GM18511 (cell line): ENCODE measurements around the gene KRT10.
"Not testable (repeated sequence)": the region's sequence is repeated elsewhere in the genome, so short reads cannot be mapped to it uniquely, and the experiment has no call there.

ENCODE experiments used
- ATAC-seq: cut with Tn5 transposase; IDR thresholded peaks from one replicate; pipeline ENCODE4 v1.9.1; 2021; ENCODE audit warnings: mild to moderate bottlenecking, moderate library complexity; ENCODE audit not compliant: unreplicated experiment

Gene KRT10

DNA sequence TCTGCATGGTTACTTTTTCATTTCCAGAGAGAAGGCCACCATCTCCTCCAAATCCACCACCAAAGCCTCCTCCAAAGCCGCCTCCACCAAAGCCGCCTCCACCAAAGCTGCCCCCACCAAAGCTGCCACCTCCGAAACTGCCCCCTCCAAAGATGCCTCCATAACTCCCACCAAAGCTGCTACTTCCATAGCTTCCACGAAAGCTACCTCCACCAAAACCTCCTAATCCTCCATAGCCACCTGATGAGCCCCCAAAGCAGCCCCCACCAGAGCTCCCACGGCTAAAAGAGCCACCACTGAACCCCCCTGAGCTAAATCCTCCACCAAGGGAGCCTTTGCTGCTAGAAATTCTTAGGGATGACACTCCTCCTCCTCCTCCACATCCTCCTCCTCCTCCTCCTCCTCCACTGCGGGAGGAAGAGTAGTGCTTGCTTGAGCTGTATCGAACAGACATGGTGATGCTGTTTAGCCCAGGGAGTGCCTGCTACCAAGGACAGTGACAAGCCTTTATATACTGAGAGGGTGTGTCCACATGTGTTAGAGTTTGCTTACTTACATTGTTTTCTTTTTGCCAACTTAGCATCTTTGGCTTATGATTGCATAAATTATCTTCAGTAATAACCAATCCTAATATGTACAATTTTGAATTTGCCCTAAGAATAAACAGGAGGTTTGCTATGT is at the start of gene KRT10:
TSS of gene KRT10 (minus strand) at position 483 of the 681 bp plus-strand sequence. CDS start at position 454, 29 bp downstream.
- no peak for ATAC-seq

GRCh38 chr17:40871316-40871715 is 48.9 kb upstream of the KRT10 start:
- ATAC-seq = no peak

DNA sequence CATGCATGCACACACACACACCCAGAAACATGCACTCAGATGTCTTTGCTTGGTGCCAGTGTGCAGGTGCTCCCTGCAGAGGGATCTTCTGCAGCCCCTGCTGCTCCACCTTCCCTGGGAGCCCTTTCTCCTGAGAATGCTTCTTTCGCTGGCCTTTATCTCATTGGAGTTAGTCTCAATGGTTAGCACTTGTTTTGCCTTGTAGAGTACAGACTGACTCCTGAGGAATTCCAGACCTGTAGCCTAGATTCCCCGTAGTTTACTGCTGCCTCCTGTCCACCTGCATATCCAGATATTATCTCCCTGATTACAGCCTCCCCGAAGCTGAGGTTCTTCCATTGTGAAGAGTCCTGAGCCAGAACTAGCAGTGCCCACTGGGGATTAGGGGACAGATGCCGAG is 47.7 kb upstream of the KRT10 start:
- ATAC-seq = no peak

DNA sequence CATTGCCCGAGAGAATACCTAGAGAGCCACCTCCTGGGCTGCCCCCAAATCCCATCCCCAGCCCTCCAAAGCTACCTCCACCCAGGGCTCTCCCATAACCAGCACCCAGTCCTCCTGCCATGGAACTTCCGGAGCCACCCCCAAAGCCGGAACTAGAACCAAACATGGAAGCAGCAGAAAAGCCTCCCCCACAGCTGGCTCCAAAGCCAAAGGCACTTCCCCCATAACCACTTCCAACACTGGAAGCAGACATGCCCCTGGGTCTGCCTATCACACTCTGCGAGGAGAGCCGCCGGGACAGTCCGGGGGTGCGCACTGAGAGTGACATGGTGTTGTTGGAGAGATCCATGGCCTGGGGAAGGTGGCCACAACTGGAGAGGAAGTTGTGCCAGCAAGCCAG is 44.4 kb upstream of the KRT10 start, which contains the start of gene KRT12:
TSS of gene KRT12 (minus strand) at position 386 of the 400 bp plus-strand sequence. CDS start at position 349, 37 bp downstream.
- no peak for ATAC-seq

DNA sequence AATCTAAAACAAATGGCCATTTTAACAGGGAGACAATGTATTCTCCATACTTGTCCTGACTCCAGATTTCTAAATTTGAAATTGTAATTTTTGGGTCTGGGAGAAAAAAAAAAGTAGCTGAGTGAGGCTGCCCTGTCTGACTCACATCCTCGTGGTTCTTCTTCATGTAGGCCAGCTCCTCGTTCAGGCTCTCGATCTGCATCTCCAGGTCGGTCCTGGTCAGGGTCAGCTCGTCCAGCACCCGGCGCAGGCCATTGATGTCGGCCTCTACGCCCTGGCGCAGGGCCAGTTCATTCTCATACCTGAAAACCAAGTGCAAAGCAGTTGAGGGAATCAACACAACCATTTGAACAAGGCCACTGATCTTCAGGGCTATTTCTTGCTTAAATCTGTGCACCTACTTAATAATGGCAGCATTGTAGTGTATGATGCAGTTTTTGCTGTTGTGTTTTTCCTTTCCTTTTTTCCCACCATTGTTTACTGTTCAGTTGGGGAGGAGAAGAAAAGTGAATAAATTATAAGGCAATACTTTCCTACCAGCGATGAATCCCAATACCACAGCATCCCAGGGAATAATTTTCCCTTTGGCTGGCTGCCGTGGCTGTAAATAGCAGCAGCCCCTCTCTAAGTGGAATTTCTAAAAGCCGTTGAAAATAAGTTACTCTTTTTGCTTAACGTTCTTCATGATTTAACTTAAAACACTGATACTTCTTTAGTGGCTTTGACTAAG is 42.4 kb upstream of the KRT10 start:
- no peak for ATAC-seq

GRCh38 chr17:40862985-40863733 is 40.7 kb upstream of the KRT10 start:
- no peak for ATAC-seq

GRCh38 chr17:40859536-40859935 is 37.1 kb upstream of the KRT10 start:
- no peak for ATAC-seq

- not testable (repeated sequence) for ATAC-seq
These were observed 36.3 kb upstream of the KRT10 start for GRCh38 chr17:40858667-40859066.

DNA sequence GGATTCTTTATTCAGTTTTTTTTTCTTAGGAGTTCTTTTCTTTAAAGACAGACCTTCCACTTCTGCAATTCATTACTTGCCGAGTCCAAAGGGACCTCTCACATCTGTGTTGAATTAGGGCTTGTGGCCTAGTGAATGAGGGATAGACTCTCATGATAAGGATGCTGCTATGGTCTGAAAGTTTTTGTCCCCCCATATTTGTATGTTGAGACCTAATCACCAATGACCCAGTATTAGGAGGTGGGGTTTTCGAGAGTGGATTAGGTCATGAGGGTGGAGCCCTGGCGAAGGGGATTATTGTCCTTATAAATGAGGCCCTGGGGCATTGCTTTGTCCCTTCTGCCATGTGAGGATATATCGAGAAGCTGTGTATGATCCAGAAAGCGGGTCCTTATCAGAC is 35.1 kb upstream of the KRT10 start:
- ATAC-seq = no peak

GRCh38 chr17:40854175-40854814 is 31.9 kb upstream of the KRT10 start:
- no peak for ATAC-seq

DNA sequence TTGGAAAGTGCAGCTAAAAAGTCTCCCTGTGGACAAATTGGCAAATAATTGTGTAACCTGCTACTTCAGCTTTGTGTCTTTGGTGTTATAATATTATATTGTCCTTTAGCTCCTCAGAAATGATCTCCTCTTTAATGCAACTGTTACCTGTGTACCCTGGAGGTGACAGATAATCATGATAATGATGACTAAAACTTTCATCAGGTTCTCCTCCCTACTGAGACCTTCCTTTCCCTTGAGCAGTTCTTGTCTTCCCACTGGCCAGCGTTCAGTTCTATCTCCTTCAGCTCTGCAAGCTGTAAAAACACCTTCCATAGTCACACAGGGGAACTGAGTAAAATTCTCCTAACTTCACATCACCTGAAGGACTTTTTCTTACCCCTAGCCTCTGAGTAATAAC is 29.9 kb upstream of the KRT10 start:
- ATAC-seq = no peak

DNA sequence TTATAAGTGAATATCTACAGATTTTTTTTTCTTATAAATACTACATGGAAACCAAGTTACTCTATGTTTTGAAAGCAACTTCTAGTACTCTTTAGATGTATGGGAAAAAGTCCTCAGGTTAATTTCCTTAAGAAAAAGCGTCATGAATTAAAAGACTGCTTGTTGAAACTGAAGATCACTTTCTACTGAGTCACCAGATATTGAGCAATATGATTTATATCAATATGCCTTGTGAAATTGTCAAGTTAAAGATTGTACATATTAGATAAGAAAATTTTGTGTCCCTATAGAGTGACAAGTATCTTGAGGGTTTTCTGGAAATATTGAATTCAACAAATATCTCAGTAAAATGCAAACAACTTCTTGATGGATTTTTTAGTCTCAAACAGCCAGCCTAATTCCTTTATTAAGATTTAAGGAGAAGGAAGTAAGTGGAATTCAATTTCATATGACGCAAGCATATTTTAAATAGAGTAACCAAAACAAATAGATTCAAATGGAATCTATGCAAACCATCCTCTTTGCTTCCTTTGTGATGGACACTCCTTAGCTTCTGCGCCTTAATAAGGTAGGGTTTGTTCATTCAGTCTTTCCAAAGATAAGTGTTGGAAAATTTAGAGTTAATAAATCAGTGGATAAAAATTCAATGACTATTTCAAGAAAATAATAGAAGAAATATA is 28.0 kb upstream of the KRT10 start:
- ATAC-seq = no peak

DNA sequence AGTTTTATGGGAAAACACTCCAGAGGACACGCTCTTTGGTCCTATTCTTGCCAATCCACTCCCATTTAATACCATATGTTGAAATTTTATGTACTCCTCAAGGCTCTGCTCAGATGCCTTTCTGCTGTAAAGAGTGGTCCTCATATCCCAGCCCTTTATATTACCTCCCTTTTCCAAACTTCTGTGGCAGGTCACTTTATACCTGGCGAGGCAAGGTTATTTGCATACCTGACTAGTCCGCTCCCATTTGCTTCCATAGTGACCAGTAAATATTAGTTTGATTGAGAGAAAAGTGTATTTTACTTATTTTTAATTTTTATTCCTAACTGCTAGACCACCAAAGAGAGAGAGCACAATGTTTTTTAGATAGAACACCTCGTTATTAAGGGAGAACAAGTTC is 27.3 kb upstream of the KRT10 start:
- ATAC-seq = no peak

- no peak for ATAC-seq
These were observed 26.3 kb upstream of the KRT10 start for GRCh38 chr17:40848583-40849235.

DNA sequence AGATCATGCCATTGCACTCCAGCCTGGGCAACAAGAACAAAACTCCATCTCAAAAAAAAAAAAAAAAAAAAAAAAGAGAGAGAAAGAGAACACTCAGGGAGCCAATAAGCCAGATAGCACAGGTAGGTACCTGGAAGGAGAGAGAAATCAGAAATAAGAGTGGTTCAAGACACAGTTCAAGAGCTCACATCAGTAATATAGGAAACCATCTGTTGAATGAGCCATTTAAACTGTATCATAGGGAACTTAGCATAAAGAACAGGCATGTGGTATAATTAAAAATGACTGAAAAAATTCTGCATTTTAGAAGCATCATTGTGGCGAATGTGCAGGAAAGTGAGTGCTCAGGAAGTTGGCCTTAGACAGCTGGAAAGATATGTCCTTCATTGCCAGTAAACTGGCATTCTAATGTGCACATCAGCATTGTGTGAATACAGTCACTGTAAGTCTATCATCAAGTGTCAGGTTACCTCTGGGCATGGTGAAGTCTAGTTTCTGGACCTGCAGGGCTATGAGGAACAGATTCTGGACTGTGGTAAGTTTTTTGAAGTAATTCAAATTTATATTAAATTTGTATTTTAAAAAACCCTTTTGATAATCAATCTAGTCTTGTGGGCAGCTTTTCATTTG is 24.2 kb upstream of the KRT10 start:
- no peak for ATAC-seq

- no peak for ATAC-seq
These were observed 22.3 kb upstream of the KRT10 start for GRCh38 chr17:40844671-40845107.

- ATAC-seq = no peak
These were observed 20.8 kb upstream of the KRT10 start for GRCh38 chr17:40843242-40843641.

DNA sequence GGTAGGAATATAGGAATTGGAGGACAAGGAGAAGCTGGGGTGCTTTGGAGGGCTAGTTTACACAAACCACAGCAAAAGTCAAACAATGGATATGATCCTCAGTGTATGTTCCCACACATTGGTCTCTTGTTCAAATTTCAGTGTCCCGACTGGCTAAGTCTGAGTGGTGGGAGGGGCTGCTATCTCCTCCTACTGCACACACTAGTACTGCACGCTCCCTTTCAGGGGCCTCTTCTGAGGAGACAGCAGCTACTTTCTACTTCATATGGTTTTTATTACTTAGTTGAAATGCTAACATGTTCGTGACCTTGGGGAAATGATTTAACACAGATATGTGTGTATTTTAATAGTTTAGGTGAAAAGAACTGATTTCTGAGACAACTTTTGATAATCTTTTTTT is 18.8 kb upstream of the KRT10 start:
- no peak for ATAC-seq

GRCh38 chr17:40839194-40839593 is 16.8 kb upstream of the KRT10 start:
- ATAC-seq = no peak

DNA sequence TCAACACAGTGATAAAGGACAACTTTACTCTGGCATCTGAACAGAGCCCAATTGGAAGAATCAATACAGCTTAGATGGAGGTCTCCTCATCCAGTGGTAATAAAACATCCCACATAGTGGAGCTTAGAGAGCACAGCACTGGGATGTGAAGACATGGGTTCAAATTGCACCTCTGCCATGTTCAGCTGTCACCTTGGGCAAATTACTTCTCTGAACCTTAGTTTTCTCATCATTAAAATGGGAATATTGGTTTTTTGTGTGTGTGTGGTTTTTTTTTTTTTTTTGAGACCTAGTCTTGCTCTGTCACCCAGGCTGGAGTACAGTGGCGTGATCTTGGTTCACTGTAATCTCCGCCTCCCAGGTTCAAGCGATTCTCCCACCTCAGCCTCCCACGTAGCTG is 13.6 kb upstream of the KRT10 start:
- ATAC-seq = no peak
